Choroid plexus epithelial cell (primary cell): Measurements from ENCODE around the gene NDFIP2.

Experiments
- DNase-seq: peaks from one replicate; pipeline ENCODE4 v3.0.0-alpha.2; 2010; ENCODE audit warnings: low read depth
- H3K4me3 ChIP-seq: 2 replicates; pipeline ENCODE4 v1.5.1; 2011; ENCODE audit warnings: low read depth, mild to moderate bottlenecking, control low read depth, low read length, moderate library complexity
- CTCF ChIP-seq: conservative IDR thresholded peaks from 2 replicates; pipeline ENCODE4 v1.5.1; 2011; ENCODE audit warnings: low read depth, mild to moderate bottlenecking, control low read depth, inconsistent platforms, low read length, moderate library complexity

Gene NDFIP2

GRCh38 chr13:79540504-79540903 is 59.5 kb downstream of the NDFIP2 start:
- no peak for TF ChIP-seq CTCF
- no peak overlapping the region for H3K4me3 ChIP-seq
- DNase-seq, result no peak

- H3K4me3 ChIP-seq, result no peak overlapping the region
- peak; percentile 59 for TF ChIP-seq CTCF
- DNase-seq, result peak; percentile 85
These were observed 60.6 kb downstream of the NDFIP2 start for GRCh38 chr13:79541426-79542049.

GRCh38 chr13:79543883-79544282 is 62.9 kb downstream of the NDFIP2 start:
- no peak for DNase-seq
- no peak for TF ChIP-seq CTCF
- H3K4me3 ChIP-seq, result no peak overlapping the region

- H3K4me3 ChIP-seq, result no peak overlapping the region
- peak; percentile 42 for DNase-seq
- no peak for TF ChIP-seq CTCF
These were observed 66.5 kb downstream of the NDFIP2 start for GRCh38 chr13:79547211-79548195.

- peak; percentile 52 for TF ChIP-seq CTCF
- no peak overlapping the region for H3K4me3 ChIP-seq
- DNase-seq, result peak; percentile 42
These were observed 67.9 kb downstream of the NDFIP2 start for GRCh38 chr13:79548902-79549301.

- DNase-seq, result peak; percentile 71
- no peak overlapping the region for H3K4me3 ChIP-seq
- TF ChIP-seq CTCF, result no peak
These were observed 68.6 kb downstream of the NDFIP2 start for GRCh38 chr13:79549355-79550106.
